IPS-18a (cell line): ENCODE measurements around the gene TOM1.
A peak's percentile ranks its signal among the peaks of the same experiment; 100 is the strongest.

ENCODE experiments used
- H3K27ac ChIP-seq: one replicate; pipeline ENCODE4 v1.5.1; 2013; ENCODE audit warnings: low read length
- H3K27me3 ChIP-seq: one replicate; pipeline ENCODE4 v1.6.1; 2013; ENCODE audit warnings: mild to moderate bottlenecking, low read length; ENCODE audit not compliant: control insufficient read depth, insufficient read depth
- H3K36me3 ChIP-seq: one replicate; pipeline ENCODE4 v1.6.1; 2013; ENCODE audit warnings: low read depth, low read length; ENCODE audit not compliant: control insufficient read depth
- H3K4me1 ChIP-seq: one replicate; pipeline ENCODE4 v1.6.1; 2013; ENCODE audit warnings: low read depth, low read length; ENCODE audit not compliant: control insufficient read depth
- H3K4me3 ChIP-seq: one replicate; pipeline ENCODE4 v1.5.1; 2013; ENCODE audit warnings: low read length
- H3K9ac ChIP-seq: one replicate; pipeline ENCODE4 v1.6.1; 2013; ENCODE audit warnings: mild to moderate bottlenecking, low read length, moderate library complexity
- H3K9me3 ChIP-seq: one replicate; pipeline ENCODE4 v1.6.1; 2013; ENCODE audit warnings: low read depth, low read length; ENCODE audit not compliant: control insufficient read depth

Gene TOM1

DNA sequence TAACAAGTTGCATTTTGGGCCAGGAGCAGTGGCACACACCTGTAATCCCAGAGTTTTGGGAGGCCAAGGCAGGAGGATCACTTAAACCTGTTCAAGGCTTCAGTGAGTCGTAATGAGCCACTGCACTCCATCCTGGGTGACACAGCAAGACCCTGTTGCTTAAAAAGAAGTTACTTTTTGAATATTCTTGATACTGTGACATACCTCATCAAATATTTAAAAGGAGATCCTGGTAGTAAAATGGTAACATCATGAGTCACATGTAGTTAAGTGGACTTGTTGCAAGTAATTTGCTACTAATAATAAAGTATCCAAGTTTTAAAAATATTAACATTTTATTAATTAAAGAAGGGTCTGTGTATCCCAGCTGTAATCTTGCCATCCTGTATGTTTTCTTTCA, 24.1 kb upstream of the TOM1 start:
- Histone ChIP-seq H3K36me3 (peaks cover 59% of the 10 kb centered on the region), H3K27ac (no peak overlapping the region), H3K4me1 (no peaks in the 10 kb centered on the region), H3K4me3 (no peak overlapping the region), H3K9ac (no peak overlapping the region), H3K27me3 (no peaks in the 10 kb centered on the region), H3K9me3 (no peaks in the 10 kb centered on the region)

DNA sequence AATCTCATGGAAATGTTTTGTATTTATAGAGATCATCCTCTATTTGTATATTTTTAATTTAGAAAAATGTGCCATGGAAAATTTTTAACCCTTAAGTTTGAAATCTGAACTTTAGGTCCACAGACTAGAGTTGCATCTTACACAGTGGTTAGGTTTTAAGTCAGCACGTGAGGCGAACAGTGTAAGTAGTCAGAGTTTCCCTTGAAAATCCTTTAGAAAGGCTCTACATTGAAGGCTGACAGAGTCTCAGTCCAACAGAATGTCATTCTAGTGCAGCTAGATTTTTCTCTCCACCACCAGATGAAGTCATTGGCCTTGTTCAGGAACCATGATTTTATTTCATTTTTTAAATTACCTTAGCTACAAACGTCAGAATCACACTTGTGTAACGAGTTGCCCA, 23.7 kb upstream of the TOM1 start:
- Histone ChIP-seq H3K36me3 (peaks cover 57% of the 10 kb centered on the region), H3K9ac (no peak overlapping the region), H3K4me1 (no peaks in the 10 kb centered on the region), H3K27ac (no peak overlapping the region), H3K27me3 (no peaks in the 10 kb centered on the region), H3K9me3 (no peaks in the 10 kb centered on the region), H3K4me3 (no peak overlapping the region)

GRCh38 chr22:35288116-35288515, 11.6 kb upstream of the TOM1 start:
- H3K9ac ChIP-seq = no peak overlapping the region
- H3K27ac ChIP-seq = no peak overlapping the region
- H3K4me1 ChIP-seq = no peaks in the 10 kb centered on the region
- peaks cover 85% of the 10 kb centered on the region for H3K36me3 ChIP-seq
- no peak overlapping the region for H3K4me3 ChIP-seq
- no peaks in the 10 kb centered on the region for H3K9me3 ChIP-seq
- no peaks in the 10 kb centered on the region for H3K27me3 ChIP-seq

- Histone ChIP-seq H3K27me3 (no peaks in the 10 kb centered on the region), H3K4me1 (no peaks in the 10 kb centered on the region), H3K9ac (no peak overlapping the region), H3K27ac (no peak overlapping the region), H3K4me3 (no peak overlapping the region), H3K9me3 (no peaks in the 10 kb centered on the region), H3K36me3 (peaks cover 79% of the 10 kb centered on the region)
Observed at GRCh38 chr22:35292786-35293185, 6.9 kb upstream of the TOM1 start.

- H3K27ac ChIP-seq = no peak overlapping the region
- H3K36me3 ChIP-seq = peaks cover 53% of the 10 kb centered on the region
- H3K4me1 ChIP-seq = peaks cover 5% of the 10 kb centered on the region
- no peaks in the 10 kb centered on the region for H3K27me3 ChIP-seq
- H3K4me3 ChIP-seq = no peak overlapping the region
- H3K9me3 ChIP-seq = no peaks in the 10 kb centered on the region
- H3K9ac ChIP-seq = no peak overlapping the region
Observed at GRCh38 chr22:35296051-35296450, 3.6 kb upstream of the TOM1 start.

GRCh38 chr22:35299217-35299672, 449 bp upstream of the TOM1 start:
- peak overlapping the region; percentile 59 for H3K27ac ChIP-seq
- H3K9ac ChIP-seq = peak overlapping the region; percentile 52
- no peaks in the 10 kb centered on the region for H3K27me3 ChIP-seq
- peaks cover 5% of the 10 kb centered on the region for H3K4me1 ChIP-seq
- peaks cover 22% of the 10 kb centered on the region for H3K36me3 ChIP-seq
- H3K4me3 ChIP-seq = peak overlapping the region; percentile 91
- no peaks in the 10 kb centered on the region for H3K9me3 ChIP-seq

DNA sequence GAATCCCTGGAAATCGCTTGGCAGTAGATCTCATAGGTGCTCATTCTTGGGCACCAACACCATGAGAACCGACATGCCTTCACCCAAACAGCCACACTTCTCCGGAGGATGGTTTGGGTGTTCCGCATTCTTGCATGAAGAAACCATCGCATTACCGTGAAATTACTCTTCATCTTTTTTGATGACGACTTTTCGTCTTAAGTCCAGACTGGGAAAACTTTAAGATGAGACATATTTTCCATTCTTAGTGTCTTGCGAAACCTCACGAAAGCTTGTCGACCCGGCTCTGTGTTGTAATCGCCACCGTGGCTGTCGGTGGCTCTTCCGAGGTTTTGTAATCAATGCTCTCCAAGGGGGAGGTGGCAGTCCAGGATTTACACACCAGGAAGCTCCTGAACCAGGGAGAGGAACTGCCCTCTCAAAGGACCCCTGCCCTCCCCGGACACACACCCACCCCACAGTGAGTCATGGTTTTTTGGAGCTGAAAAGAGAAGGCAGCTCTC, 1.7 kb downstream of the TOM1 start:
- Histone ChIP-seq H3K4me1 (peaks cover 5% of the 10 kb centered on the region), H3K36me3 (peaks cover 5% of the 10 kb centered on the region), H3K27ac (no peak overlapping the region), H3K9me3 (no peaks in the 10 kb centered on the region), H3K27me3 (no peaks in the 10 kb centered on the region), H3K9ac (no peak overlapping the region), H3K4me3 (no peak overlapping the region)

DNA sequence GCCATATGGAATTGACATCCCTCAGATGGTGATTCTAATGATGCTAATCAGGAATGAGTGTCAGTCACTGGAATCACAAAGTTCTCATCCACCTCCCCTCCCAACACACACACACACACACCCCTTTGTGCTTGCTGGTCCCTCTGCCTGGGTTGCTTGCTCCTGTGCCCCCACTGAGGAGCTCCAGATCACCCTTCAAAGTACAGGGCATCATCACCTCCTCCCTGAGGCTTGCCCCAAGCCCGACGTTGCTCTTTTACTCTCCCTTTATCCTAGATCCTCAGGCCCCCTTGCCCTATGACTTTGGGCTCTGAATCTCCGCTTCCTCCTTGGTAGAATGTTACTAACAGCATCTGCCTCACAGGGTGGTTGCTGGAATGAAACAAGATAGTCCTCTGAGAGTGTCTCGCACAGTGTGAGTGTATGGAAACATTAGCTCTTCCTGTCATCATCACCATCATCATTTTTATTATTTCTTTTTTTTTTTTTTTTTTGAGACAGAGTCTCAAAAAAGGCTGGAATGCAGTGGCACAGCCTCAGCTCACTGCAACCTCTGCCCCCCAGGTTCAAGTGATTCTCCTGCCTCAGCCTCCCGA, 3.4 kb downstream of the TOM1 start:
- no peaks in the 10 kb centered on the region for H3K27me3 ChIP-seq
- peaks cover 5% of the 10 kb centered on the region for H3K4me1 ChIP-seq
- H3K9me3 ChIP-seq = no peaks in the 10 kb centered on the region
- no peak overlapping the region for H3K27ac ChIP-seq
- no peak overlapping the region for H3K9ac ChIP-seq
- H3K4me3 ChIP-seq = no peak overlapping the region
- H3K36me3 ChIP-seq = no peaks in the 10 kb centered on the region

- Histone ChIP-seq H3K4me3 (no peak overlapping the region), H3K27me3 (no peaks in the 10 kb centered on the region), H3K9ac (no peak overlapping the region), H3K27ac (no peak overlapping the region), H3K4me1 (no peaks in the 10 kb centered on the region), H3K36me3 (no peaks in the 10 kb centered on the region), H3K9me3 (no peaks in the 10 kb centered on the region)
Observed at GRCh38 chr22:35305525-35306070, 5.9 kb downstream of the TOM1 start.

DNA sequence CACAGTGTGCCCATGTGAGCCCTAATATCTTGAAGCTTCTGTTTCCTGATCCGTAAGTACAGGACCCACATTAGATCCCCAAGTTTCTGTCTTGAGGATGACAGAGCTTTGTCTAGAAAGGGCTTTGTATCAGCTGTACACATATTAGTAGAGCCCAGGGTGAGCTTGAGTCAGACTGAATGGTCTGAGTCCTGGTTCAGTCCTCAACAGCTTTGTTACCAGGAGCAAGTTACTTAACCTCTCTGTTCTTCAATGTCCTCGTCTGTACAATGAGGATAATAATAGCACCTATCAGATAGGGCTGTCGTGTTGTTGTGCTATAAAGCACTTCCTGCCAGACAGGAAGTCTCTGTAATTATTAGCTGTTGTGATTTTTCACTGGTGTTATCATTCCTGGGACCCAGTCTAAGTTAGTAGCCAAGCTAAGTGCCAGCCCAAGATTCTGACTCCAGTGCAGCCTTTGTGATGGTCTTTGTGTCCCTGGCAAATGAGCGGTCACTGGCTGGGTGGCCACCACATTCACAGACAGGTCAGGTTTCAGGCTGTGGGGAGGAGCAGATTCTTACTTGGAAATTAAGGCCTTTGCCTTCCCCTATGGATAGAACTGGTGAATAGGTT, 6.8 kb downstream of the TOM1 start:
- Histone ChIP-seq H3K4me1 (no peaks in the 10 kb centered on the region), H3K27ac (no peak overlapping the region), H3K9me3 (no peaks in the 10 kb centered on the region), H3K27me3 (no peaks in the 10 kb centered on the region), H3K4me3 (no peak overlapping the region), H3K36me3 (no peaks in the 10 kb centered on the region), H3K9ac (no peak overlapping the region)

DNA sequence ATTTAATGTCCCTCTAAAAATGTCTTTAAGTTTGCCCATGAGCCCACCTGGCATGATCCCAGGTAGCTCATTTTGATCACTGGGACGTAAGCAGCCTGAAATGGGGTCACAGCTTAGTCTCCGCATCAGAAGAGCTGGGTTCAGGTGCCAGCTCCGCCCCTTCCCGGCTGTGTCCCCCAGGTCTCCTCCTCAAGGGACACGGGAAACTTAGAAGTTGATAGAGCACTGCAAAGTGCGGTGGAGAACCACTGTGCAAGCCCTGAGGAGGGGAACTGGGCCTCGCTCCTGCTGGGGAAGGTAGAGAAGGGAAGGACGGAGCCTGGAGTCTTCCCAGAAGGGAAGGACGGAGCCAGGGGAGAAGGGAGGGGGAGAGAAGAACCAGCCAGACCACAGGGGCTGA, 7.7 kb downstream of the TOM1 start:
- no peaks in the 10 kb centered on the region for H3K4me1 ChIP-seq

GRCh38 chr22:35307892-35308291, 8.2 kb downstream of the TOM1 start:
- no peaks in the 10 kb centered on the region for H3K4me1 ChIP-seq
- no peak overlapping the region for H3K9ac ChIP-seq
- no peaks in the 10 kb centered on the region for H3K27me3 ChIP-seq
- no peak overlapping the region for H3K27ac ChIP-seq
- no peak overlapping the region for H3K4me3 ChIP-seq
- H3K9me3 ChIP-seq = no peaks in the 10 kb centered on the region
- no peaks in the 10 kb centered on the region for H3K36me3 ChIP-seq

More for the DNA sequence above, 7.7 kb downstream of the TOM1 start:
- Histone ChIP-seq H3K9me3 (no peaks in the 10 kb centered on the region), H3K4me3 (no peak overlapping the region), H3K27ac (no peak overlapping the region), H3K27me3 (no peaks in the 10 kb centered on the region), H3K36me3 (no peaks in the 10 kb centered on the region), H3K9ac (no peak overlapping the region)
